ENCODE data around the gene SEMA7A. TPM values are rescaled to one million over a fixed set of nuclear protein-coding genes. Genes with fewer than 3 reads are reported as not detected.

The SEMA7A gene
- total and polyA plus RNA-seq, 2 of the 4 experiments (the other 2 are of a cell fraction) = 30.5 to 87.3 TPM

DNA sequence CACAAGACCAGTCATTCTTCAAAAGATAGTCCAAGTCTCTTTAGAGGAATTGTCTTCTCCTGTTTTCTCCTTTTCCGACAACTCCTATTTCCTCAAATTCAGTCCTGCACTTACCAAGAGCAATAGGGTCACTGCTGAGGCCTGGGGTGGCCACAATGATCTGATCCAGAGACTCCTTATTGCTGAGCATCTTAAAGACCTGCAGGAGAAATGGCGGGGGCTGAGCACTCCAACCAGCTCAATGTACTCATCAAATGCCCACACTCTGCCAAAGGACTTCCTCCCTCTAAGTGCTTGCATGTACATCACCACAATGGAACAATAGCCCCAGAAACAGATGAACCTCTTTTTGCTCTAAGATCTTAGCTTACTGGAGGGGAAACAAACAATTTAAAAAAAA lies 17.6 kb upstream of the SEMA7A start:
- Histone ChIP-seq H2BK15ac (ENCODE audit: low read depth, low read length) (no peak overlapping the region), H3K4ac (ENCODE audit: low read depth, low read length) (no peak overlapping the region), H2BK120ac (ENCODE audit: low read depth, low read length) (no peak overlapping the region), H2BK5ac (ENCODE audit: low read depth, low read length, poor library complexity, severe bottlenecking) (no peak overlapping the region), H3K14ac (replicated peaks; ENCODE audit: low read depth, low read length) (no peak overlapping the region), H3K9ac (ENCODE audit: low read depth, low read length) (no peak overlapping the region), H2AFZ (replicated peaks; ENCODE audit: low read length, poor library complexity) (no peak overlapping the region), H3K4me1 (ENCODE audit: control insufficient read depth, insufficient read depth, low read length) (peaks cover 2% of the 10 kb centered on the region; the same call in 1 of the 2 replicates), H3K9me3 (ENCODE audit: control insufficient read depth, insufficient read depth, low read length) (no peaks in the 10 kb centered on the region), H4K8ac (ENCODE audit: low read depth in 2 of 2, low read length in 2 of 2) (no peak overlapping the region), H3K4me3 (ENCODE audit: insufficient read depth, low read depth, low read length) (no peak overlapping the region), H3K27ac (ENCODE audit: insufficient read depth, low read length) (no peak overlapping the region), H4K5ac (ENCODE audit: low read depth, low read length) (no peak overlapping the region), H3K36me3 (ENCODE audit: control insufficient read depth, insufficient read depth, low read length) (peaks cover 43% of the 10 kb centered on the region), H3K18ac (ENCODE audit: low read depth, low read length) (no peak overlapping the region), H2BK20ac (ENCODE audit: low read depth, low read length) (no peak overlapping the region), H4K20me1 (ENCODE audit: insufficient read depth, low read length) (no peaks in the 10 kb centered on the region), H4K91ac (ENCODE audit: insufficient read depth, low read depth, low read length) (no peak overlapping the region), H2AK5ac (ENCODE audit: low read depth, low read length) (no peak overlapping the region), H3K4me2 (ENCODE audit: low read depth, low read length) (no peak overlapping the region), H3K27me3 (ENCODE audit: control insufficient read depth, insufficient read depth, low read length) (no peaks in the 10 kb centered on the region), H3K56ac (ENCODE audit: extremely low read depth, insufficient read depth, low read length) (no peak overlapping the region), H2AK9ac (replicated peaks; ENCODE audit: low read depth, low read length, poor library complexity) (no peak overlapping the region), H3K79me1 (ENCODE audit: low read depth in 1 of 2, low read length in 2 of 2) (0 out of 4 replicates have a peak, but pooled peaks cover 0 to 5% of the 10 kb centered on the region in 2 experiments), H3K9me1 (ENCODE audit: insufficient read depth, low read length) (peaks cover 6% of the 10 kb centered on the region), H3K23ac (ENCODE audit: low read depth, low read length) (no peak overlapping the region)
- ChIA-PET POLR2A (ENCODE audit: unreplicated experiment) (interaction anchor here (0.6 kb wide), 1 partner anchor 166 kb away, joined by 3 read pairs; no protein-coding TSS in a partner anchor), CTCF (no interaction called here)
- dilution Hi-C loops (cut with HindIII; ENCODE audit: low sequenced_read_pairs, unreplicated experiment) = no loop called here
- in situ Hi-C loops (cut with MboI; ENCODE audit: low sequenced_read_pairs) = no loop called here
- no peak for ATAC-seq (ENCODE audit: low read depth)
- BruUV-seq (replicated peaks) = no TSS peak
- no CpG with 5 or more reads among the region's 2 CpGs for WGBS, 2 experiments (ENCODE audit: extremely low coverage in 2 of 2, insufficient read length in 1 of 2)
- DNase-seq = no peak
- TF ChIP-seq ELK1 (IDR thresholded peaks at IDR 0.05; ENCODE audit: borderline replicate concordance, low read depth, low read length) = no peak
- TF ChIP-seq CHD1 (IDR thresholded peaks at IDR 0.05; ENCODE audit: low read depth, low read length) = no peak
- no peak for TF ChIP-seq MAFK (IDR thresholded peaks at IDR 0.05; ENCODE audit: low read depth, low read length)
- no peak for TF ChIP-seq FOS (IDR thresholded peaks at IDR 0.05; ENCODE audit: low read depth, low read length)
- no peak for TF ChIP-seq RFX5 (IDR thresholded peaks at IDR 0.05; ENCODE audit: low read depth, low read length)
- no peak for TF ChIP-seq RCOR1 (IDR thresholded peaks at IDR 0.05; ENCODE audit: insufficient replicate concordance, low read length)
- TF ChIP-seq NFE2L2 (IDR thresholded peaks at IDR 0.05; ENCODE audit: low read depth, low read length) = no peak
- no peak for TF ChIP-seq RAD21 (IDR thresholded peaks at IDR 0.05; ENCODE audit: low read length)
- TF ChIP-seq, protein P1, sequence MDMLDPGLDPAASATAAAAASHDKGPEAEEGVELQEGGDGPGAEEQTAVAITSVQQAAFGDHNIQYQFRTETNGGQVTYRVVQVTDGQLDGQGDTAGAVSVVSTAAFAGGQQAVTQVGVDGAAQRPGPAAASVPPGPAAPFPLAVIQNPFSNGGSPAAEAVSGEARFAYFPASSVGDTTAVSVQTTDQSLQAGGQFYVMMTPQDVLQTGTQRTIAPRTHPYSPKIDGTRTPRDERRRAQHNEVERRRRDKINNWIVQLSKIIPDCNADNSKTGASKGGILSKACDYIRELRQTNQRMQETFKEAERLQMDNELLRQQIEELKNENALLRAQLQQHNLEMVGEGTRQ (IDR thresholded peaks at IDR 0.05; ENCODE audit: low read depth, low read length) = no peak
- TF ChIP-seq MXI1 (IDR thresholded peaks at IDR 0.05; ENCODE audit: borderline replicate concordance, low read depth, low read length) = no peak
- no peak for TF ChIP-seq POLR2A (IDR thresholded peaks at IDR 0.05; ENCODE audit: low read depth, low read length)
- TF ChIP-seq BHLHE40 (IDR thresholded peaks at IDR 0.05; ENCODE audit: low read depth, low read length) = no peak
- TF ChIP-seq CEBPB (IDR thresholded peaks at IDR 0.05; ENCODE audit: low read depth, low read length) = no peak
- no peak for TF ChIP-seq SMC3 (IDR thresholded peaks at IDR 0.05; ENCODE audit: low read depth, low read length)
- TF ChIP-seq MAZ (IDR thresholded peaks at IDR 0.05; ENCODE audit: borderline replicate concordance, low read depth, low read length) = no peak
- TF ChIP-seq, protein P2, sequence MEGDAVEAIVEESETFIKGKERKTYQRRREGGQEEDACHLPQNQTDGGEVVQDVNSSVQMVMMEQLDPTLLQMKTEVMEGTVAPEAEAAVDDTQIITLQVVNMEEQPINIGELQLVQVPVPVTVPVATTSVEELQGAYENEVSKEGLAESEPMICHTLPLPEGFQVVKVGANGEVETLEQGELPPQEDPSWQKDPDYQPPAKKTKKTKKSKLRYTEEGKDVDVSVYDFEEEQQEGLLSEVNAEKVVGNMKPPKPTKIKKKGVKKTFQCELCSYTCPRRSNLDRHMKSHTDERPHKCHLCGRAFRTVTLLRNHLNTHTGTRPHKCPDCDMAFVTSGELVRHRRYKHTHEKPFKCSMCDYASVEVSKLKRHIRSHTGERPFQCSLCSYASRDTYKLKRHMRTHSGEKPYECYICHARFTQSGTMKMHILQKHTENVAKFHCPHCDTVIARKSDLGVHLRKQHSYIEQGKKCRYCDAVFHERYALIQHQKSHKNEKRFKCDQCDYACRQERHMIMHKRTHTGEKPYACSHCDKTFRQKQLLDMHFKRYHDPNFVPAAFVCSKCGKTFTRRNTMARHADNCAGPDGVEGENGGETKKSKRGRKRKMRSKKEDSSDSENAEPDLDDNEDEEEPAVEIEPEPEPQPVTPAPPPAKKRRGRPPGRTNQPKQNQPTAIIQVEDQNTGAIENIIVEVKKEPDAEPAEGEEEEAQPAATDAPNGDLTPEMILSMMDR (conservative IDR thresholded peaks at IDR 0.05; ENCODE audit: low read depth, low read length) = no peak
- intact Hi-C loops (cut with micrococcal nuclease) = no loop called here
